GM12892 (cell line): ENCODE results near the gene ZRANB3.

Experiments
- POLR2A ChIP-seq: IDR thresholded peaks from 2 replicates; pipeline ENCODE4 v1.6.1; 2011; ENCODE audit warnings: low read depth, low read length, control low read depth
- TAF1 ChIP-seq: IDR thresholded peaks from 2 replicates; pipeline ENCODE4 v1.6.1; 2011; ENCODE audit warnings: low read depth, mild to moderate bottlenecking, control low read depth, low read length, borderline replicate concordance

- TF ChIP-seq POLR2A: no peak
- TF ChIP-seq TAF1: no peak
Measured at GRCh38 chr2:135151615-135152014, 379.4 kb downstream of the ZRANB3 start.
